ENCODE results near the gene HEXIM2.

Gene HEXIM2

DNA sequence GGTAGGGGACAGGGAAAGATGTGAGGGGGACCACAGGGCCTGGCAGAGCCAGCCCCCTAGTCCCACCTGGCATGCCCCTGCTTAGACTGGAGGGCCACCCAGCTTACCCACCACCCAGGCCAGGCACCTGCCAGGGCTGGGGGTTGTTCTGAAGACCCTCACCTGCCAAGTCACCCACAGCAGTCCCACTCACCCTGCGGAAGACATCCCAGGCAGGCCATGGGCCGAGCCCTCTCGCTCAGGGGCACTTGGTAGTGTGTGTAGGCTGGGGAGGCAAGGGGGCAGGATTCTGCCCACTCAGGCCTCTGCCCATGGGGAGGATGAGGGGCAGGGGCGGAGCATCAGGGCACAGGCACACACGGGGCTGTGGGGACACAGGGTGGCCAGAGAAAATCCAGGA, 33.3 kb upstream of the HEXIM2 start:
- DNase-seq, result no peak

- no peak for DNase-seq
Measured at GRCh38 chr17:45128989-45129388, 32.7 kb upstream of the HEXIM2 start.

DNA sequence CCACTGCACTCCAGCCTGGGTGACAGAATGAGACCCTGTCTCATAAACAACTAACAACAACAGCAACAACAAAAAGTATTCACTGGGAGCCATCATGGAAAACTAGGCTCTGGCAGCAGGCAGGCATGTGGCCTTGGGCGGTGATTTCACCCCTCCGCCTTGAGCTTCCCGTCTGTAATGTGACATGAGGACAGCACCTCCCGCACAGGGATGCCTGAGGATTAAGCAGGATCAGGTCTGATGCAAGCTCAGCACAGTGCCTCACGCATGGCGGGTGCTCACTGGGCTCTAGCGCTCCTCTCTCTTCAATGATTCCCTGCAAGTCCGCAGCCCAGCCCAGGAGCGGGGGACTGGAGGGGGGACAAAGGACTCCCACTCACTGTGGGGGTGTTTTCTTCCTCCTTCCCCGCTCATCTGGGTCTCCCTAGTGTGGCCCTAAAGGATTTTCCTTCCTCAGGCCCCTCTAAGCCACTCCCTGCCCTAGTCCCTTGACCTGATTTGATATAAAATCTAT, 32.2 kb upstream of the HEXIM2 start:
- no peak for DNase-seq

GRCh38 chr17:45129940-45130680, 31.6 kb upstream of the HEXIM2 start:
- no peak for DNase-seq

GRCh38 chr17:45130681-45131615, 30.7 kb upstream of the HEXIM2 start:
- no peak for DNase-seq

GRCh38 chr17:45131616-45132319, 29.9 kb upstream of the HEXIM2 start:
- no peak for DNase-seq

- no peak for DNase-seq
Measured at GRCh38 chr17:45132320-45132571, 29.4 kb upstream of the HEXIM2 start, which contains the start of gene PLCD3. Gene PLCD3 (minus strand): TSS chr17:45132515. CDS start chr17:45132410, 105 bp downstream.

DNA sequence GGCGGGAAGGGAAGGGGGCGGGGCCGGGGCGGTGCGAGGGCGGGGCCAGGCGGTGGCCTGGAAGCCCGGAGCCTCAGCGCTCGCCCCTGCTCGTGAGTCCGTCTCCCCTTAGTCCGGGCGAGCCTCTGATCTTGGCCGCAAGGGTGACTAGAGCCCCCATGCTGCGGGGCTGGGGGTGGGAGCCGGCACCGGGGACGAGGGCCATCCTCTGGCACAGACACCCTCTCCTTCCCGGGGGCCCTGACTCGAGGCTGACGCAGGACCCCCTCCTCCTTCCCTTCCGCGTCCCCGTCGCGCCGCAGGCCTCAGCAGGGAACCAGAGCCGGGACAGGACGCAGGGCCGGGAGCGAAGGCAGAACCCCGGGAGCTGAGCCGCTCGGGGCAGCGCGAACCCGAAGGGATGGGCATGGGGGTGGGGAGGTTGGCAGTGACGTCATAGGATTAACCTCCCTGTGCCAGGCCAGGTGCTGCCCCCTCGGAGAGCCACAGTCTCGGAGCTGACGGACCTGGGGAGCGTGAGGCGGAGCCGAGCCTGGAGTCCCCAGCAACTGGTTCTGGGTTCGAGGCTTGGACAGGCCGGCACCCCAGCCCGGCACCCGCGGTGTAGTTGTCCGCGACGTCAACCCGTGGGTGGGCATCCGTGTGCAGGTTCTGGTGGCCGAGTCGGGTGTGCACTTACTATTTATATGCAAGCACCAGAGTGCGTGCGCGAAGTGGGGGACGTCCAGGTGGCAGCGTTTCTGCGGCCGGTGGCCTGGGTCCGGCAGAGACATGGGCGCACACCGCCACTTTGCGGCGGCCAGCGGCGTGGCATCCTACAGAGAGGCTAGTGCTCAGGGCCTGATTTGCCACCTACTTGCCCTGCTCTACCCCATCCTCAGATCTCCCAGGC, 28.9 kb upstream of the HEXIM2 start:
- DNase-seq, result peak; percentile 69

- DNase-seq, result peak; percentile 98
Measured at GRCh38 chr17:45135192-45135977, 26.3 kb upstream of the HEXIM2 start, which contains the start of gene ACBD4. Gene ACBD4 (plus strand): TSS chr17:45135687. CDS start chr17:45136145, 458 bp downstream.

- no peak for DNase-seq
Measured at GRCh38 chr17:45135978-45136791, 25.5 kb upstream of the HEXIM2 start.

- DNase-seq, result no peak
Measured at GRCh38 chr17:45136846-45137560, 24.7 kb upstream of the HEXIM2 start.

DNA sequence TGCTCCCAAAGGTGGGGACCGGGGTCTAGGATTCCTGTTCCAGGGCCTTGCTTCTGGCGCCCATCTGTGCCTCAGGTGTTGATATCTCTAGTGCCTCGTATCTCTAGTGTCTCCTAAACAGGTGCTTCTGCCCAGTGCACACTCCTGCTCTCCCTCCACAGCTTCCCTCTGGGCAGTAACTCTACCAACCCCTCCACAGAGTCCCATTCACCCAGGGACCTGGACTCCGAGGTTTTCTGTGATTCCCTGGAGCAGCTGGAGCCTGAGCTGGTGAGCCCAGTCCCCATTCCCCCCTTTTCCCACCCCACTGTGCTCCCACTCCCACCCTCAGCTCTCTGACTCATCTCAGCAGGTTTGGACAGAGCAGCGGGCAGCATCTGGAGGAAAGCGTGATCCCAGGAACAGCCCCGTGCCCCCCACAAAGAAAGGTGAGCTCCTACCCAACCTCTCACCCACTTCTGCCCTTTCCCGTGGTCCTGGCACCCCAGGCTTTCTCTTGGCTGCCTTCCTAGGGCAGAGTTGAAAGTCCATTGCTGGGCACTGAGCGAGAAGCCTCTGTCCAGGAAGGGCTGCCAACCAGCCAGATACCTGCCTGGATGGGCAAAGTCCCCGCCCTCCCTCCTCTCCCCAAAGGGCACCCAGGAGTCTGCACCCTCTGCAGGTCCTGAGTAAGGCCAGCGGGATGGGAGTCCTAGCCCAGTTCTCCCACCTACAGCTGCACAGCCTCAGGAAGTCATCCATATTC, 23.9 kb upstream of the HEXIM2 start:
- DNase-seq, result no peak

DNA sequence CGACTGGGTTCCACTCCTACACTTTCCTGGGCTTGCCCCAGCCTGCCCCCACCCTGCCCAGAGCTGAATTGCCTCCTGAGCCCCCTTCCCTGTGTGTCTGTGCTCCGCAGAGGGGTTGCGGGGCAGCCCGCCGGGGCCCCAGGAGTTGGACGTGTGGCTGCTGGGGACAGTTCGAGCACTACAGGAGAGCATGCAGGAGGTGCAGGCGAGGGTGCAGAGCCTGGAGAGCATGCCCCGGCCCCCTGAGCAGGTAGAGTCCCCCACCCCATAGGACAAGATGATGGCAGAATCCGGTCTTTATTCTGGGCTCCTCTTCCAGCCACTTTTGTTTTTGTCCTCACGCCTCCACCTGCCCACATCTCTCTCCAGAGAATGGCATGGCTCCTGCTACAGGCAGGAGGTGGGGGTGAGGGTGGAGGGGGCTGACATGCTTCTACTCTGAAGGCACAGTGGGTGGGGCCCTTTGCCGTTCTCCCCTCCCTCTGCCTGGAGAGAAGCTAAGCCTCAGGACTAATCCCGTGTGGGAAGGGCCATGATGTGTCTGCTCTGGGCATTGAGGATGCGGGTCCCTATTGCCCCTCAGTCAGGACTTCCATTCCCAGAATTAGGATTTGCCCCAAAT, 22.7 kb upstream of the HEXIM2 start:
- no peak for DNase-seq

DNA sequence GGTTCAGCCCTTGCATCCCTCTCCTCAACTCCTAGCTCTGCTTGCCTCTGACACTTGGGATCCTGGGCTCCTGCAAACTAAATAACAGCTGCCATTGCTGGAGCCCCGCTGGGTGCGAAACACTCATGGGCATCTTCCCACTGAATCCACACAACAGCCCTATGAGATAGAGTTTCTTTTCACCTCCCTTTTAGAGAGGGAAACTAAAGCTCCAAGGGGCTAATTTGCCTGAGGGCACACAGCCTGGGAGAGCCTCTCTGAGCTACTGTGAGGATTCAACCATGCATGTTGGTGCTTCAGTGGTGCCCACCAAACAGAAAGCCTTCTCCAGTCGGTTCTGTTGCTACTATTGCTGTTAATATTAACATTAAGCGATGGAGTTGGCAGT, 22.1 kb upstream of the HEXIM2 start:
- no peak for DNase-seq

DNA sequence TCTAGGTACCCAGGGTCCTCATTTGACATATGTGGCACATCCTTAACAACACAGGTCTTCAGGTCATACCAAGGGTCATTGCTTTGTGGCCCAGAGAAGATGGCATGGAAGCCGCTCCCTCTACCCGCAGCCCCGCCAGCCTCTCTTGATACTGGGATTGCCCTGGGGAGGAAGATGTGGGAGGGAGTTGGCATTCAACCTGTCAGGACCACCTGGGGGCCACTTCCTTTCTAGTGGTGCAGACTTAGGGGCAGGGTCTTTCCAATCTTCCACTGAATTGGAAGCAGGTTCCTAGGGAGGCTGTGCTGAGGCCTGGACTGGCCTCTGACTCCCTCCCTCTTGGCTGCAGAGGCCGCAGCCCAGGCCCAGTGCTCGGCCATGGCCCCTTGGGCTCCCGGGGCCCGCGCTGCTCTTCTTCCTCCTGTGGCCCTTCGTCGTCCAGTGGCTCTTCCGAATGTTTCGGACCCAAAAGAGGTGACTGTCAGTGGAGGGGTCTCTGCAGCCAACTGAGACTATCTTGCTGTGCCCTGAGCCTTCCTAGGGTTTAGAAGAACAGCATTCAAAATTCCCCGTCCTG, 18.5 kb upstream of the HEXIM2 start:
- DNase-seq, result no peak

- DNase-seq, result no peak
Measured at GRCh38 chr17:45143767-45144198, 17.9 kb upstream of the HEXIM2 start.

GRCh38 chr17:45144199-45145034, 17.3 kb upstream of the HEXIM2 start:
- DNase-seq, result peak; percentile 18
